Fibroblast of skin of abdomen (primary cell): Measurements from ENCODE around the gene GRHL3.
A peak's percentile ranks its signal among the peaks of the same experiment; 100 is the strongest.

Experiments
- DNase-seq: peaks from one replicate; pipeline ENCODE4 v3.0.0-alpha.2; 2013

GRHL3 gene

GRCh38 chr1:24374891-24375786 lies 56.0 kb downstream of the GRHL3 start:
- DNase-seq: peak; percentile 15

- peak; percentile 24 for DNase-seq
Measured at GRCh38 chr1:24379733-24380315, 60.7 kb downstream of the GRHL3 start.

DNA sequence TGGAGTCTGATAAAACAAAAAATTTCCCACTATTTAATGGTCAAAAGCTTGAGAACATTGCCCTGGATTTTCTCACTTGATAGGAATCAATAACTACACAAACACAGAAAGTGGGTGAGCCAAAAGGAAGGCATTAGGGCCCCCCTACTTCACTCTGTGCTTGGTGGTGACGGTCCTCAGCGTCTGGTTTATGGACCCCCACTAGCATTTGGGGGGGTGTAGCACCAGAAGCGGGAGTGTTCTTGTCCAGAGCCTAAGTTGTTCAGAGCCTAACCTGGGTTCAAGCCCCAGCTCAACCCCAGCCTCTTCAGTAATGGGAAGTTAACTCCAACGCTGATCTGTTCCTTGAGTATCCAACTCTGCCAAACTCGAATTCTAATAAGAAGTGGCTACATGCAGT lies 61.4 kb downstream of the GRHL3 start:
- no peak for DNase-seq

DNA sequence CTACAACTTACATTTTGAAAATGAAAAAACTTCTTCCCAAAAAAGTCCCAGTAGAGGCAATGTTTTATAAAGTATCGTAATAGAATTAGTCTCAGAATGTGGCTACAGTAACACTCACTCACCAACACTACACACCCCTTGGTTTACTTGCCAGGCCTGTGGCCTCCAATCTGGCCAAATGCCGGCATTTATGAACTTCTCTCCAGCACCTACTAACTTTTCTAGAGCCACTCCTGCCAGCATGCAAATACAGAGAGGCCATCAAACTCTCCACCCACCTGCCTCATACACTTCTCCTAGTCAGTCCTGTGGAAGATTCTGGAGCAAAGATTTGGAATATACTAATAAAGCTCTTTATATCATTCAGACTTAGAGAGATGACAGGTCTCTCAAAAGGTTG lies 62.1 kb downstream of the GRHL3 start:
- DNase-seq: no peak

GRCh38 chr1:24382165-24382577 lies 63.0 kb downstream of the GRHL3 start:
- no peak for DNase-seq

DNA sequence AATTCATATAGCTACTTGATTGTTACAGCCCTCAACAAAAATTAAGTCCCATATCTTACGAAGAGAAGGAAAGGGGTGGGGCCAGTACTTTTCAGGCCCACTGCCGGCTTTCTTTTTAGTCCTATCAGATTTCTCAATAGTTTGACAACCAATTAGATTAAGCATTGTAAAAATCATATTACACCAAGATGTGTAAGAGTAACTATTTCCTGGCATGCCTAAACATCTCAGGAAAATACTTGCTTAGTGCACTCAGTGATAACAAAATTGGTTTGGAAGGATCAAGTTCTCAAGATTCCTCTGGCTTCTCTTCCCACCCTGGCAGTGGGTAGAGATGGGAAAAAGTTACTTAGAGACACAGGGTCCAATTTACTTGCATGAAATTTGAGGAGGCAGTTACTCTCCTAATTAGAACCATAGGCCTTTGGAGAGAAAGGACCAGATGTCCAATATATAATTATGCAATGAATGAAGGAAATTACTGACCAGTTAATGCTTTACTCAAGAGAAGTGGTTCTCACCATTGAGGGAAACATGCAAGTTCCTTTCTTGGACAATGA lies 64.3 kb downstream of the GRHL3 start:
- no peak for DNase-seq

DNA sequence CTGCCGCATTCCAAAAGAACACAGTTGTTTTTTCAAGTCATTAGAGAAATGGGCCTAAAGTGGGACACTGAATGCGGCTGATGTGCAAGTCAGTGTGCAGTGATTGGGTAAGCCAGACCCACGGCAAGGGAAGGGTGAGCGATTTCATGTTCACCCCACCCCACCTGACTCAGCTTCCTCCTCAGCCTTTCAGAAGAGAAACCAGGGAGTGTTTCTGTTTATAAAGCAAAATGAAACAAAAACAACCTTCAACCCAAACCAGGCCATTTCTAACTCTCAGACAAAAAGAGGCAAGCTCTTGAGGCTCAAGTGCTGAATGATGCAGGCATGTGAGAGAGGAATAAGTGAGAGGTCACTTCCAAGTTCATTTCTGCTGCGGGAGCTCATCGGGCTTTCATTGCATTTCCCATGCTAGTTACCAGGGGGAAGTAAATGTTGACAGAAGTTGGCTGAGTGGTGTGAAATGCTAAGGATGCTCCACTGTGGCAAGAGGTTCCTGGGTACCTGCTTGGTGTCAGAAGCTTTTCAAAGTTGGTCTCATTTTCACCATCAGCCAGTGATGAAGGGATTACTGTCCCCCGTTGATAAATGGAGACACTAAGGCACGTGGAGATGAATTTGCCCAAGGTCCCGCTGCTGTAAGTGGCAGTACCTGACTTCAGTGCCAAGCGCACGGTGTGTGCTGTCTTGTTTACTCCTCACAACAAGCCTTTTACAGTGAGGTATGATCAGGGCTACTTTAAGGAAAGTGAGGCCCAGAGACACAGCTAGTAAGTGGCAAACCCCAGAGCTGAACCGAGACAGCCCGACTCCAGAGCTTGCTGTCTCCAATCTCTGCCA lies 65.3 kb downstream of the GRHL3 start:
- DNase-seq: peak; percentile 23

GRCh38 chr1:24385160-24385940 lies 66.2 kb downstream of the GRHL3 start:
- DNase-seq: peak; percentile 56

GRCh38 chr1:24386241-24386640 lies 67.1 kb downstream of the GRHL3 start:
- DNase-seq: peak; percentile 21

- DNase-seq: no peak
Measured at GRCh38 chr1:24386931-24387330, 67.8 kb downstream of the GRHL3 start.

DNA sequence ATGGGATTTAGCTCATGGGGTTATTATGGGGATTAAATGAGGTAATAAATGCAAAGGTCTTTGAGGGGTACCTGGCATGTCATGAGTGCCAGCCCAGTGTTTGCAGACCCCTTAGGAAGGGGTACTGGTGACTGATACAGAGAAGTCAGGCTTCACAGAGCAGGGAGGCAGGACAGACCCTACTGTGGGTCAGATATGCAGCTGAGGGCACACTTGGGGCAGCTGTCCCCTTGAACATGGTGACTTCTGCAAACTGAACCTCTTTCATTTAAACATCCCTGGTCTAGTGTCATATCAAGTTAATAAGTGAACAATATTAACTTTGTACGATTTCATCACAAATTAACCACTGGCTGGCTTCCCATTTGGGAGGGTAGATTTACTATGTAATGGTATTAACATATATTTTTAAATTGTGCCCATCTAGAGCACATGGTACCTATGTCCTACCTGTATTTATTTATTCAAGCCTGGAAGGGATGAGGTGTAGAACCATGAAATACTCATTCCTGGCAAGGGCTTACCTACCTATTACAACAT lies 68.5 kb downstream of the GRHL3 start:
- no peak for DNase-seq

GRCh38 chr1:24388331-24388885 lies 69.3 kb downstream of the GRHL3 start:
- peak; percentile 29 for DNase-seq

GRCh38 chr1:24389231-24389678 lies 70.1 kb downstream of the GRHL3 start:
- DNase-seq: no peak

DNA sequence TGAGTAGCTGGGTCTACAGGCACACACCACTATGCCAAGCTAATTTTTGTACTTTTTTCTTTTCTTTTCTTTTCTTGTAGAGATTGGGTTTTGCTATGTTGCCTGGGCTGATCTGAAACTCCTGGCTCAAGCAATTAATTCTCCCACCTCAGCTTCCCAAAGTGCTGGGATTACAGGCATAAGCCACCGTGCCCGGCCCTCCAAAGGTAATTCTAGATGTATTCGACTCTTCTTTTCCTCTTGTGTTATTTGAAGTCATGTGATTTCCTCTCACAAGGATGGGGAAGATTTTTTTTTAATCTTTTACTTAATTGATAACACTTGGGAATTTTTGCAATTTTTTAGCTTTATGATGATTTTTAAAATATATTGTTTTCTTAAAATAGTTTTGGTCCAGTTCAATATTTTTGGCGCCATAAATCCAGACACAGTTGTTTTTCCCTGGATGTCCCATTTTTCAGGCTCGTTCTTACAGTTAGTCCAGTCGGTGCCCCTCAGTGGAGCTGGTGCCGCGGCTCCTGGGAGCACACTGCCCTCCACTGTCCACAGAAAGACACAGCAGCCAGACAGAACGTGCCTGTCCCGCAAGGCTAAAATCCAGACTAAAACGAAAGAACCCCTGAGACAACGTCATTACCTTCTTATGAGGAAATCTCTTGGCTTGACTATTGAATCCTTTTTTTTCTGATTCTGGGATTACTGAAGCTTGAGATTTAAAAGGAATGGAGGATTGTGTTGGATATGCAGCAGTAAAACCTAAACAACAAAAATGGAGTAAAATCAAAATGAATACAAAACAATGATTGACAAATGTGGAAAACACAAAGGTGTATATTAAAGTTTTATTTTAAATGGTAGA lies 72.0 kb downstream of the GRHL3 start:
- peak; percentile 79 for DNase-seq

- DNase-seq: no peak
Measured at GRCh38 chr1:24391882-24392603, 72.9 kb downstream of the GRHL3 start.

DNA sequence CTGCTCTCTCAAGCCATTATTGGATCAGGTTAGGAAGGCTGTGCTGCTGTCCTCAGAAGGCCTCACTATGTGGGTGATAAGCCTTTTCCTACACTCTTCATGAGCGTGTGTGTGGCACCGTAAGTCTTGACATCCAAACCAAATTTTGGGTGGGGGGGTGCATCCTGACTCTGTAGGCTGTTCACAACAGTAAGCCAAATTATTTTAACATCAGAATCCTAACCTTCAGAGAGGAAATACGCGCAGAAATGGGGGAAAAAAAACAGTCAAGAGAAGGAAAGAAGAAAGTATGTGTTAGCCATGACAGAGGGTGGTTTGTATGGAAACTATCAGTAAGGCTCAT lies 73.4 kb downstream of the GRHL3 start:
- no peak for DNase-seq

- no peak for DNase-seq
Measured at GRCh38 chr1:24392982-24393650, 74.0 kb downstream of the GRHL3 start.

GRCh38 chr1:24393892-24394291 lies 74.7 kb downstream of the GRHL3 start:
- peak; percentile 78 for DNase-seq

GRCh38 chr1:24400065-24400464 lies 80.9 kb downstream of the GRHL3 start:
- DNase-seq: no peak
